Endothelial cell of umbilical vein (primary cell): ENCODE data around the gene SLC25A22. TPM values are rescaled to one million over a fixed set of nuclear protein-coding genes. Genes with fewer than 3 reads are reported as not detected.
A peak's percentile ranks its signal among the peaks of the same experiment; 100 is the strongest.

ENCODE experiments used
- BruUV-seq: library from RNA; stranded (reverse); fragments of 400-500 nt; replicated peaks from 2 replicates; lab custom pipeline; 2021; lab: Mats Ljungman, UMichigan
- CTCF ChIA-PET: fragments of 300-600, 350-600 bp; sonication (Branson Sonifier 250); formaldehyde crosslinking; loops from one replicate; lab custom pipeline; 2021; ENCODE audit warnings: antibody characterized with exemption, inconsistent platforms; lab: Charles Lee
- POLR2A ChIA-PET: fragments of 300-600, 350-600 bp; sonication (Branson Sonifier 250); formaldehyde crosslinking; loops from one replicate; lab custom pipeline; 2021; ENCODE audit warnings: antibody characterized with exemption, inconsistent platforms; lab: Charles Lee
- DNase-seq: peaks from one replicate; pipeline ENCODE4 v3.0.0-alpha.2; 2011; ENCODE audit warnings: low read depth, low spot score
- FAIRE-seq: peaks from 2 replicates; lab custom pipeline; 2011; peaks lifted over from hg19 to GRCh38; lab: Jason Lieb, UNC
- H2AFZ ChIP-seq: 2 replicates; pipeline ENCODE4 v1.6.0; 2012; ENCODE audit warnings: low read depth, low read length, control low read depth, inconsistent platforms
- H3K27ac ChIP-seq: 2 replicates; pipeline ENCODE4 v1.5.1; 2011; ENCODE audit warnings: low read depth, mild to moderate bottlenecking, control low read depth, low read length, moderate library complexity; ENCODE audit not compliant: insufficient read depth
- H3K27me3 ChIP-seq, 2 experiments: 2 replicates each; pipeline versions ENCODE4 v1.6.0 to v1.6.1; 2011; ENCODE audit warnings: low read length in 2 of 2, mixed read lengths in 1 of 2; ENCODE audit not compliant: control insufficient read depth in 2 of 2, insufficient read depth in 2 of 2
- H3K36me3 ChIP-seq, 2 experiments: 2 replicates in 1 of 2; 3 replicates in 1 of 2; pipeline ENCODE4 v1.5.1; 2011; ENCODE audit warnings: low read length in 2 of 2, mild to moderate bottlenecking in 1 of 2, moderate library complexity in 1 of 2; ENCODE audit not compliant: control insufficient read depth in 2 of 2, insufficient read depth in 2 of 2; ENCODE audit errors: extremely low read depth in 1 of 2
- H3K4me1 ChIP-seq: 3 replicates; pipeline ENCODE4 v1.5.1; 2011; ENCODE audit warnings: mild to moderate bottlenecking, low read length; ENCODE audit not compliant: control insufficient read depth, insufficient read depth; ENCODE audit errors: extremely low read depth
- H3K4me2 ChIP-seq: 2 replicates; pipeline ENCODE4 v1.6.1; 2011; ENCODE audit warnings: low read length, control low read depth, mixed read lengths; ENCODE audit not compliant: insufficient read depth
- H3K4me3 ChIP-seq, 3 experiments: fragments of 200-600 bp in 1 of 3; sonication (generic), shearing (Covaris generic) in 1 of 3; replicated peaks in 1 of 3; 2 replicates each; pipeline ENCODE4 v1.5.1; 2011 to 2016; ENCODE audit warnings: control low read depth in 3 of 3, low read length in 3 of 3, mild to moderate bottlenecking in 2 of 3, inconsistent platforms in 1 of 3, low read depth in 1 of 3, moderate library complexity in 1 of 3; ENCODE audit not compliant: insufficient read depth in 1 of 3
- H3K79me2 ChIP-seq: 2 replicates; pipeline ENCODE4 v1.6.0; 2012; ENCODE audit warnings: low read length, inconsistent platforms; ENCODE audit not compliant: control insufficient read depth, insufficient read depth
- H3K9ac ChIP-seq: replicated peaks from 2 replicates; pipeline ENCODE3; 2011; ENCODE audit warnings: low read length, control low read depth; ENCODE audit not compliant: insufficient read depth; ENCODE audit errors: extremely low read depth
- H3K9me1 ChIP-seq: replicated peaks from 3 replicates; pipeline ENCODE4 v1.6.0; 2011; ENCODE audit warnings: mild to moderate bottlenecking, low read length; ENCODE audit not compliant: control insufficient read depth, insufficient read depth; ENCODE audit errors: extremely low read depth
- H3K9me3 ChIP-seq: replicated peaks from 2 replicates; pipeline ENCODE4 v1.5.1; 2012; ENCODE audit warnings: low read length, inconsistent platforms; ENCODE audit not compliant: control insufficient read depth, insufficient read depth
- H4K20me1 ChIP-seq: replicated peaks from 2 replicates; pipeline ENCODE3; 2011; ENCODE audit warnings: mild to moderate bottlenecking, low read length; ENCODE audit not compliant: control insufficient read depth, insufficient read depth; ENCODE audit errors: extremely low read depth
- FOS ChIP-seq: IDR thresholded peaks from 2 replicates; pipeline ENCODE4 v1.6.1; 2011; ENCODE audit warnings: mild to moderate bottlenecking, low read length, moderate library complexity, borderline replicate concordance; ENCODE audit not compliant: insufficient read depth
- MAX ChIP-seq: IDR thresholded peaks from 2 replicates; pipeline ENCODE4 v1.6.1; 2011; ENCODE audit not compliant: insufficient read depth, insufficient read length
- POLR2A ChIP-seq: IDR thresholded peaks from 2 replicates; pipeline ENCODE4 v1.6.1; 2012; ENCODE audit warnings: low read depth, mild to moderate bottlenecking, control low read depth, low read length
- dilution Hi-C: fragments of 300-500 bp; cut with MboI; formaldehyde crosslinking; loops from one replicate; pipeline ENCODE4 v1.15.0; 2019; ENCODE audit warnings: low sequenced_read_pairs; ENCODE audit not compliant: extremely low pct_ligation_motif_present
- intact Hi-C: fragments of 100-400 bp; cut with micrococcal nuclease; formaldehyde crosslinking; loops from one replicate; pipeline ENCODE4 v1.10.0; 2022
- polyA plus RNA-seq, 4 experiments: library from polyadenylated mRNA; depleted of rRNA in 3 of 4; stranded (reverse) in 3 of 4; unstranded in 1 of 4; fragments of >200 nt; gene quantifications; 2 replicates each; pipeline versions ENCODE4 v1.2.1 to v1.2.3, GENCODE V29; 2011 to 2012; ENCODE audit warnings: missing spikeins in 1 of 4
- total RNA-seq: library from RNA; stranded (reverse); gene quantifications from 2 replicates; pipeline ENCODE4 v1.2.3, GENCODE V29; 2021

Gene SLC25A22
- total and polyA plus RNA-seq, 2 donors (not counting 3 experiments of a cell fraction or from before 2014, with no cell fraction given), result 24.5 to 24.9 TPM

GRCh38 chr11:827146-827896 is 29.2 kb upstream of the SLC25A22 start:
- peaks cover 4 to 11% of the 10 kb centered on the region in 2 experiments for H3K36me3 ChIP-seq
- peaks cover 1% of the 10 kb centered on the region for H3K79me2 ChIP-seq
- H2AFZ ChIP-seq, result peak overlapping the region; percentile 52
- no peaks in the 10 kb centered on the region for H4K20me1 ChIP-seq
- ChIA-PET CTCF (no interaction called here), POLR2A (no interaction called here)
- peaks cover 38% of the 10 kb centered on the region for H3K4me1 ChIP-seq
- H3K27me3 ChIP-seq, result no peaks in the 10 kb centered on the region
- H3K9me3 ChIP-seq, result no peaks in the 10 kb centered on the region
- no peak overlapping the region for H3K27ac ChIP-seq
- BruUV-seq, result no TSS peak
- TF ChIP-seq MAX (no peak), POLR2A (peak; percentile 5)
- H3K4me3 ChIP-seq, result peak overlapping the region; percentile 2 to 23 (median 19)
- dilution Hi-C loops (no loop called here), intact Hi-C loops (no loop called here)
- H3K9me1 ChIP-seq, result no peaks in the 10 kb centered on the region
- DNase-seq (no peak), FAIRE-seq (no peak)
- peak overlapping the region; percentile 37 for H3K4me2 ChIP-seq
- no peak overlapping the region for H3K9ac ChIP-seq

- H3K79me2 ChIP-seq, result peaks cover 4% of the 10 kb centered on the region
- no peaks in the 10 kb centered on the region for H4K20me1 ChIP-seq
- POLR2A ChIA-PET, result no interaction called here
- H3K9ac ChIP-seq, result no peak overlapping the region
- H3K27ac ChIP-seq, result no peak overlapping the region
- H3K4me2 ChIP-seq, result peak overlapping the region; percentile 37
- CTCF ChIA-PET, result no interaction called here
- TF ChIP-seq POLR2A (no peak), FOS (no peak)
- peaks cover 4 to 13% of the 10 kb centered on the region in 2 experiments for H3K36me3 ChIP-seq
- H3K9me1 ChIP-seq, result no peaks in the 10 kb centered on the region
- dilution Hi-C loops, result no loop called here
- H3K4me1 ChIP-seq, result peaks cover 34% of the 10 kb centered on the region
- intact Hi-C loops, result no loop called here
- BruUV-seq, result no TSS peak
- H3K9me3 ChIP-seq, result no peaks in the 10 kb centered on the region
- DNase-seq, result no peak
- peak overlapping the region; percentile 2 to 23 (median 19) for H3K4me3 ChIP-seq
- no peak for FAIRE-seq
- H3K27me3 ChIP-seq, result no peaks in the 10 kb centered on the region
- peak overlapping the region; percentile 52 for H2AFZ ChIP-seq
These were observed 28.7 kb upstream of the SLC25A22 start for GRCh38 chr11:826836-827145.
